K562 (cell line): ENCODE data around the gene RSPRY1. TPM values are rescaled to one million over a fixed set of nuclear protein-coding genes. Genes with fewer than 3 reads are reported as not detected.

Source experiments
- ARID3A ChIP-seq: IDR thresholded peaks from 2 replicates; pipeline ENCODE4 v1.6.1; 2012; ENCODE audit warnings: low read depth, low read length, improper control_type of control experiment, borderline replicate concordance
- EHMT2 ChIP-seq: fragments of 450-650 bp; IDR thresholded peaks from 2 replicates; pipeline ENCODE4 v1.6.1; 2018; ENCODE audit warnings: antibody characterized with exemption
- ELK1 ChIP-seq: sonication (generic); formaldehyde crosslinking; IDR thresholded peaks from 2 replicates; pipeline ENCODE4 v1.8.1; 2022; ENCODE audit warnings: missing genetic modification reagents
- MEIS2 ChIP-seq: fragments of 450-650 bp; IDR thresholded peaks from 2 replicates; pipeline ENCODE4 v1.6.1; 2014; ENCODE audit warnings: mild to moderate bottlenecking; ENCODE audit not compliant: partially characterized antibody
- MTA3 ChIP-seq: fragments of 450-650 bp; formaldehyde crosslinking; IDR thresholded peaks from 2 replicates; pipeline ENCODE4 v1.6.1; 2017; ENCODE audit warnings: mild to moderate bottlenecking, borderline replicate concordance
- MYBL2 ChIP-seq, 2 experiments: fragments of 450-650 bp in 1 of 2; sonication (generic) in 1 of 2; formaldehyde crosslinking in 1 of 2; IDR thresholded peaks; 2 replicates each; pipeline versions ENCODE4 v1.6.1 to v1.8.1; 2017 to 2022; ENCODE audit warnings: borderline replicate concordance in 1 of 2, inconsistent platforms in 1 of 2, low read depth in 1 of 2, mild to moderate bottlenecking in 1 of 2, missing genetic modification reagents in 1 of 2, moderate library complexity in 1 of 2
- RHOXF2B ChIP-seq: fragments of 250-450 bp; sonication (Bioruptor Pico); conservative IDR thresholded peaks from 2 replicates; pipeline ENCODE4 v1.5.1; 2021
- TAF15 ChIP-seq: fragments of 200-400 bp; formaldehyde crosslinking; IDR thresholded peaks from 2 replicates; pipeline ENCODE4 v1.6.1; 2017; ENCODE audit warnings: mild to moderate bottlenecking, low read depth, low read length, moderate library complexity
- WHSC1 ChIP-seq: IDR thresholded peaks from one replicate; pipeline ENCODE4 v1.6.1; 2012; ENCODE audit warnings: low read length, control low read depth, inconsistent platforms
- ZEB2 ChIP-seq: fragments of 450-650 bp; IDR thresholded peaks from 2 replicates; pipeline ENCODE4 v1.6.1; 2016
- ZNF280B ChIP-seq: fragments of 250-450 bp; sonication (Bioruptor Pico); IDR thresholded peaks from 2 replicates; pipeline ENCODE4 v1.5.1; 2021; ENCODE audit warnings: mild to moderate bottlenecking
- ZNF644 ChIP-seq: fragments of 200-800 bp; sonication (Bioruptor generic); IDR thresholded peaks from 2 replicates; pipeline ENCODE4 v1.6.1; 2016; ENCODE audit warnings: low read depth, missing genetic modification characterization, missing compliant biosample characterization
- ZNF696 ChIP-seq: fragments of 250-450 bp; sonication (Bioruptor Pico); conservative IDR thresholded peaks from 2 replicates; pipeline ENCODE4 v1.4.0; 2020; ENCODE audit warnings: mild to moderate bottlenecking, moderate library complexity
- polyA plus RNA-seq, 8 experiments: library from polyadenylated mRNA; depleted of rRNA in 4 of 8; stranded (reverse) in 5 of 8; unstranded in 3 of 8; fragments of >200 nt; fragmentation: Nextera tagmentation in 2 of 8; fragmentation: Illumina TruSeq in 1 of 8; extraction: Ambion mirVana in 2 of 8; extraction: Trizol in 1 of 8; gene quantifications; 2 replicates each; pipeline versions ENCODE4 v1.2.1 to v1.2.3, GENCODE V29; 2011 to 2014; ENCODE audit warnings: inconsistent platforms in 1 of 8, missing spikeins in 1 of 8
- total RNA-seq, 7 experiments: library from RNA; depleted of rRNA in 6 of 7; stranded (reverse); fragments of >200 nt in 6 of 7; fragmentation: Illumina TruSeq in 2 of 7; extraction: Trizol in 2 of 7; gene quantifications; 2 replicates each; pipeline versions ENCODE4 v1.2.1 to v1.2.3, GENCODE V29; 2011 to 2021; ENCODE audit warnings: low replicate concordance in 1 of 7
- TF ChIP-seq, protein P1 (sequence below): conservative IDR thresholded peaks from 2 replicates; pipeline ENCODE4 v1.6.1; 2011; ENCODE audit warnings: low read depth, mild to moderate bottlenecking, low read length; ENCODE audit not compliant: control insufficient read depth
- TF ChIP-seq, protein P2 (sequence below): sonication (generic); formaldehyde crosslinking; IDR thresholded peaks from 2 replicates; pipeline ENCODE4 v1.8.0; 2022; ENCODE audit warnings: missing genetic modification reagents, mild to moderate bottlenecking, moderate library complexity, borderline replicate concordance
- TF ChIP-seq, protein P3 (sequence below): fragments of 250-450 bp; sonication (Bioruptor Pico); IDR thresholded peaks from 2 replicates; pipeline ENCODE4 v1.4.0; 2020; ENCODE audit warnings: mild to moderate bottlenecking, moderate library complexity, borderline replicate concordance

The RSPRY1 gene
- total and polyA plus RNA-seq, 9 of the 15 experiments (the other 6 are each of a cell fraction or from before 2014, with no cell fraction given) = 10.2 to 27.8 (median 20.8) TPM

GRCh38 chr16:57268804-57269800 lies 83.0 kb downstream of the RSPRY1 start (continued):
- TF ChIP-seq, protein P1, sequence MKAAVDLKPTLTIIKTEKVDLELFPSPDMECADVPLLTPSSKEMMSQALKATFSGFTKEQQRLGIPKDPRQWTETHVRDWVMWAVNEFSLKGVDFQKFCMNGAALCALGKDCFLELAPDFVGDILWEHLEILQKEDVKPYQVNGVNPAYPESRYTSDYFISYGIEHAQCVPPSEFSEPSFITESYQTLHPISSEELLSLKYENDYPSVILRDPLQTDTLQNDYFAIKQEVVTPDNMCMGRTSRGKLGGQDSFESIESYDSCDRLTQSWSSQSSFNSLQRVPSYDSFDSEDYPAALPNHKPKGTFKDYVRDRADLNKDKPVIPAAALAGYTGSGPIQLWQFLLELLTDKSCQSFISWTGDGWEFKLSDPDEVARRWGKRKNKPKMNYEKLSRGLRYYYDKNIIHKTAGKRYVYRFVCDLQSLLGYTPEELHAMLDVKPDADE = 0 out of 2 replicates have a peak, but pooled peaks have one; percentile 29
- TF ChIP-seq, protein P2, sequence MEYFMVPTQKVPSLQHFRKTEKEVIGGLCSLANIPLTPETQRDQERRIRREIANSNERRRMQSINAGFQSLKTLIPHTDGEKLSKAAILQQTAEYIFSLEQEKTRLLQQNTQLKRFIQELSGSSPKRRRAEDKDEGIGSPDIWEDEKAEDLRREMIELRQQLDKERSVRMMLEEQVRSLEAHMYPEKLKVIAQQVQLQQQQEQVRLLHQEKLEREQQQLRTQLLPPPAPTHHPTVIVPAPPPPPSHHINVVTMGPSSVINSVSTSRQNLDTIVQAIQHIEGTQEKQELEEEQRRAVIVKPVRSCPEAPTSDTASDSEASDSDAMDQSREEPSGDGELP (CRISPR knock-in tag) = peak; percentile 57; the same call in 1 of the 2 replicates
- TF ChIP-seq ARID3A = no peak
- no peak for TF ChIP-seq EHMT2
- peak; percentile 71; the same call in 1 of the 2 replicates for TF ChIP-seq ZNF644
- no peak for TF ChIP-seq ELK1 (CRISPR knock-in tag)
- TF ChIP-seq, protein P3, sequence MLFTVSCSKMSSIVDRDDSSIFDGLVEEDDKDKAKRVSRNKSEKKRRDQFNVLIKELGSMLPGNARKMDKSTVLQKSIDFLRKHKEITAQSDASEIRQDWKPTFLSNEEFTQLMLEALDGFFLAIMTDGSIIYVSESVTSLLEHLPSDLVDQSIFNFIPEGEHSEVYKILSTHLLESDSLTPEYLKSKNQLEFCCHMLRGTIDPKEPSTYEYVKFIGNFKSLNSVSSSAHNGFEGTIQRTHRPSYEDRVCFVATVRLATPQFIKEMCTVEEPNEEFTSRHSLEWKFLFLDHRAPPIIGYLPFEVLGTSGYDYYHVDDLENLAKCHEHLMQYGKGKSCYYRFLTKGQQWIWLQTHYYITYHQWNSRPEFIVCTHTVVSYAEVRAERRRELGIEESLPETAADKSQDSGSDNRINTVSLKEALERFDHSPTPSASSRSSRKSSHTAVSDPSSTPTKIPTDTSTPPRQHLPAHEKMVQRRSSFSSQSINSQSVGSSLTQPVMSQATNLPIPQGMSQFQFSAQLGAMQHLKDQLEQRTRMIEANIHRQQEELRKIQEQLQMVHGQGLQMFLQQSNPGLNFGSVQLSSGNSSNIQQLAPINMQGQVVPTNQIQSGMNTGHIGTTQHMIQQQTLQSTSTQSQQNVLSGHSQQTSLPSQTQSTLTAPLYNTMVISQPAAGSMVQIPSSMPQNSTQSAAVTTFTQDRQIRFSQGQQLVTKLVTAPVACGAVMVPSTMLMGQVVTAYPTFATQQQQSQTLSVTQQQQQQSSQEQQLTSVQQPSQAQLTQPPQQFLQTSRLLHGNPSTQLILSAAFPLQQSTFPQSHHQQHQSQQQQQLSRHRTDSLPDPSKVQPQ = no peak
- peak; percentile 24; the same call in 1 of the 2 replicates for TF ChIP-seq ZEB2
- TF ChIP-seq WHSC1 = no peak
- peak; percentile 80; the same call in 1 of the 2 replicates for TF ChIP-seq MTA3
- no peak for TF ChIP-seq RHOXF2B (CRISPR knock-in tag)
- no peak for TF ChIP-seq TAF15
- no peak for TF ChIP-seq ZNF280B (CRISPR knock-in tag)
- peak; percentile 34 for TF ChIP-seq MEIS2
- no peak for TF ChIP-seq ZNF696 (CRISPR knock-in tag)
- no peak for TF ChIP-seq MYBL2 (IDR thresholded peaks at IDR 0.05; ENCODE audit: low read depth)
- no peak for TF ChIP-seq MYBL2 (CRISPR knock-in tag; IDR thresholded peaks at IDR 0.05; ENCODE audit: borderline replicate concordance)
